Stomach (tissue), 9 donors: ENCODE measurements around the gene SPECC1. TPM values are rescaled to one million over a fixed set of nuclear protein-coding genes. Genes with fewer than 3 reads are reported as not detected.
"Not testable (repeated sequence)": the region's sequence is repeated elsewhere in the genome, so short reads cannot be mapped to it uniquely, and the experiment has no call there.

Source experiments
- DNase-seq, 2 donors: peaks; one replicate each; pipeline versions ENCODE4 v3.0.0 to v3.0.0-alpha.2; 2013 to 2019
- H3K27ac ChIP-seq, 5 donors: fragments of 200-600 bp in 4 of 5; sonication (generic) in 4 of 5; one replicate each; pipeline ENCODE4 v1.5.1; 2013 to 2019; ENCODE audit warnings: mild to moderate bottlenecking in 1 of 5, moderate library complexity in 1 of 5
- H3K27me3 ChIP-seq, 3 donors: fragments of 200-600 bp; sonication (generic); one replicate each; pipeline ENCODE4 v1.5.1; 2017 to 2019; ENCODE audit warnings: mixed run types in 1 of 3
- H3K36me3 ChIP-seq, 4 donors: fragments of 200-600 bp; sonication (generic); 1 replicate in 3 of 4; 2 replicates in 1 of 4; pipeline ENCODE4 v1.5.1; 2016 to 2019
- H3K4me1 ChIP-seq, 4 donors: fragments of 200-600 bp; sonication (generic); one replicate each; pipeline ENCODE4 v1.5.1; 2016 to 2019
- H3K4me3 ChIP-seq, 4 donors: fragments of 200-600 bp; sonication (generic) in 3 of 4; one replicate each; pipeline ENCODE4 v1.5.1; 2016 to 2019; ENCODE audit warnings: mild to moderate bottlenecking in 1 of 4
- H3K9me3 ChIP-seq, 4 donors: fragments of 200-600 bp; sonication (generic); one replicate each; pipeline ENCODE4 v1.5.1; 2016 to 2019
- EP300 ChIP-seq: sonication (generic); formaldehyde crosslinking; IDR thresholded peaks from one replicate; pipeline ENCODE4 v1.6.1; 2017; ENCODE audit warnings: antibody characterized with exemption
- POLR2A ChIP-seq, 4 donors: fragments of 450-650 bp; IDR thresholded peaks; one replicate each; pipeline ENCODE4 v1.6.1; 2016; ENCODE audit warnings: antibody characterized with exemption in 4 of 4, control low read depth in 2 of 4, mild to moderate bottlenecking in 1 of 4, moderate library complexity in 1 of 4
- POLR2AphosphoS5 ChIP-seq, 3 donors: sonication (generic); formaldehyde crosslinking; IDR thresholded peaks; one replicate each; pipeline ENCODE4 v1.6.1; 2016; ENCODE audit warnings: antibody characterized with exemption in 3 of 3
- WGBS, 5 donors: extraction: QIAGEN DNeasy Blood & Tissue Kit in 3 of 5; methylation state at CpG; one replicate each; pipeline versions ENCODE4 v1.1.5 to v1.1.7; 2013 to 2018; 5-methylcytosine and 5-hydroxymethylcytosine counted together
- intact Hi-C: fragments of 100-400 bp; cut with DNase I; formaldehyde crosslinking; loops from one replicate; pipeline ENCODE4 v1.15.1; 2023; ENCODE audit warnings: low total_unique reads
- polyA plus RNA-seq, 3 donors: library from polyadenylated mRNA; stranded (reverse); fragments of 200-250 nt; gene quantifications; one replicate each; pipeline ENCODE4 v1.2.3, GENCODE V29; 2013
- total RNA-seq, 5 donors: library from RNA; depleted of rRNA; stranded (reverse); fragments of >200 nt; gene quantifications; one replicate each; pipeline versions ENCODE4 v1.1.0 to v1.2.3, GENCODE V29; 2014 to 2016
- TF ChIP-seq, protein P1 (sequence below), 7 experiments: fragments of 450-650 bp in 4 of 7; fragments of 200-600 bp in 3 of 7; sonication (generic) in 3 of 7; IDR thresholded peaks; one replicate each; pipeline ENCODE4 v1.5.1; 2016 to 2019; ENCODE audit warnings: antibody characterized with exemption in 7 of 7, control low read depth in 2 of 7, mild to moderate bottlenecking in 1 of 7
- donor health status: healthy with polysubstance abuse.
- donor health status: Bipolar disorder and iron deficiency.
- donor health status: healthy.

Gene SPECC1
- total and polyA plus RNA-seq, 8 donors: 12.8 to 161 (median 34.5) TPM

GRCh38 chr17:20262226-20263114, 253.3 kb downstream of the SPECC1 start:
- Histone ChIP-seq H3K4me3 (no peak overlapping the region), H3K9me3 (no peaks in the 10 kb centered on the region), H3K4me1 (peaks cover 0 to 7% (median 0%) of the 10 kb centered on the region in 4 donors), H3K27me3 (no peaks in the 10 kb centered on the region), H3K27ac (no peak overlapping the region), H3K36me3 (peaks cover 0 to 45% (median 25%) of the 10 kb centered on the region in 4 donors)
- DNase-seq: no peak
- intact Hi-C loops: no loop called here
- 82 to 89% (median 87%) methylated on average over 8 of the region's 8 CpGs for WGBS, 5 donors
- TF ChIP-seq POLR2AphosphoS5 (IDR thresholded peaks at IDR 0.05) (no peak), POLR2A (IDR thresholded peaks at IDR 0.05) (no peak)
- TF ChIP-seq, protein P1, sequence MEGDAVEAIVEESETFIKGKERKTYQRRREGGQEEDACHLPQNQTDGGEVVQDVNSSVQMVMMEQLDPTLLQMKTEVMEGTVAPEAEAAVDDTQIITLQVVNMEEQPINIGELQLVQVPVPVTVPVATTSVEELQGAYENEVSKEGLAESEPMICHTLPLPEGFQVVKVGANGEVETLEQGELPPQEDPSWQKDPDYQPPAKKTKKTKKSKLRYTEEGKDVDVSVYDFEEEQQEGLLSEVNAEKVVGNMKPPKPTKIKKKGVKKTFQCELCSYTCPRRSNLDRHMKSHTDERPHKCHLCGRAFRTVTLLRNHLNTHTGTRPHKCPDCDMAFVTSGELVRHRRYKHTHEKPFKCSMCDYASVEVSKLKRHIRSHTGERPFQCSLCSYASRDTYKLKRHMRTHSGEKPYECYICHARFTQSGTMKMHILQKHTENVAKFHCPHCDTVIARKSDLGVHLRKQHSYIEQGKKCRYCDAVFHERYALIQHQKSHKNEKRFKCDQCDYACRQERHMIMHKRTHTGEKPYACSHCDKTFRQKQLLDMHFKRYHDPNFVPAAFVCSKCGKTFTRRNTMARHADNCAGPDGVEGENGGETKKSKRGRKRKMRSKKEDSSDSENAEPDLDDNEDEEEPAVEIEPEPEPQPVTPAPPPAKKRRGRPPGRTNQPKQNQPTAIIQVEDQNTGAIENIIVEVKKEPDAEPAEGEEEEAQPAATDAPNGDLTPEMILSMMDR (IDR thresholded peaks at IDR 0.05): no peak

DNA sequence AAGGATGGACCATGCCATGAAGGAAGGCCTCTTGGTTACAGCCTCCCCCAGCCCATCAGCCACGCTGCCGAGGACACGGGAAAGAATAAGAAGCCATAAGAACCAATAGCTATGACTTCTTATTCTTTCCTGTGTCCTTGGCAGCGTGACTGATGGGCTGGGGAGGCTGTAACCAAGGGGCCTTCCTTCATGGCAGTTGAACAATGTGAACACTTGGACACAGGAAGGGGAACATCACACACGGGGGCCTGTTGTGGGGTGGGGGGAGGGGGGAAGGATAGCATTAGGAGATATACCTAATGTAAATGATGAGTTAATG, 253.9 kb downstream of the SPECC1 start:
- Histone ChIP-seq H3K4me1 (peaks cover 0 to 10% (median 0%) of the 10 kb centered on the region in 4 donors), H3K36me3 (peaks cover 0 to 39% (median 19%) of the 10 kb centered on the region in 4 donors)
- H3K9me3 ChIP-seq, intact Hi-C loops, H3K27me3 ChIP-seq, H3K4me3 ChIP-seq, DNase-seq, H3K27ac ChIP-seq: not testable (repeated sequence)
- WGBS, 5 donors: 73 to 83% (median 78%) methylated on average over 5 of the region's 5 CpGs

DNA sequence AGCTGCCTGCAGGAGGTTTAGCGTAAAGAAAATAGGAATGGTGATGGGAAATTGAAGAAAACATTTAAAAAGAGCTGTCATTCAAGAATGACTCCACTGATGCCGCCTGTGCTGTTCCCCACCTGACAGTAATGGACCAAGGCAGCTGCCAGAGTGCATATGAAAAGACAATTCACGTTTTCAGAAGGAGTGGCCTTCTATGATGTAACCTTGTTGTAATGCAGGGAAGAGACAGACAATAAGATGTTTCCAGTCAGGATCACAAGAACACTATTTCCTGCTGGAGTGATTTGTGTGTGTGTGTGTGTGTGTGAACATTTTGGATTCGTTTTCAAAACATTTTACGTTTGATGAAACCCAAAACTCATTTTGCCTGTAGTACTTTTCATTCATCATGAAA, 254.4 kb downstream of the SPECC1 start:
- Histone ChIP-seq H3K4me1 (peaks cover 0 to 10% (median 0%) of the 10 kb centered on the region in 4 donors), H3K27me3 (no peaks in the 10 kb centered on the region), H3K27ac (no peak overlapping the region), H3K4me3 (no peak overlapping the region), H3K9me3 (no peaks in the 10 kb centered on the region), H3K36me3 (peaks cover 0 to 33% (median 14%) of the 10 kb centered on the region in 4 donors)
- DNase-seq: no peak
- TF ChIP-seq EP300: no peak
- no peak for TF ChIP-seq POLR2A (IDR thresholded peaks at IDR 0.05)
- intact Hi-C loops: no loop called here
- 79 to 86% (median 82%) methylated on average over 5 of the region's 5 CpGs for WGBS, 5 donors

DNA sequence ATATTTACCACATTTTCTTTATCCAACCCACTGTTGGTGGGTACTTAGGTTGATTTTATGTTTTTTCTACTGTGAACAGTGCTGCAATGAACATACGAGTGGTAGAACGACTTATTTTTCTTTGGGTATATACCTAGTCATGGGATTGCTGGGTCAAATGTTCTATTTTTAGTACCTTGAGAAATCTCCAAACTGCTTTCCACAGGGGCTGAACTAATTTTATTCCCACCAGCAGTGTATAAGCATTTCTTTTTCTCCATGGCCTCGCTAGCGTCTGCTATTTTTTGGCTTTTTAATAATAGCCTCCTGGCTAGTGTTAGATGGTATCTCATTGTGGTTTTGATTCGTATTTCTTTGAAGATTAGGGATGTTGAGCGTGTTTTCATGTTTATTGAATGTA, 255.8 kb downstream of the SPECC1 start:
- no peaks in the 10 kb centered on the region for H3K27me3 ChIP-seq
- peaks cover 0 to 10% (median 0%) of the 10 kb centered on the region in 4 donors for H3K4me1 ChIP-seq
- H3K36me3 ChIP-seq: peaks cover 0 to 24% (median 10%) of the 10 kb centered on the region in 4 donors
- intact Hi-C loops: no loop called here
- TF ChIP-seq EP300 (no peak), POLR2A (IDR thresholded peaks at IDR 0.05) (no peak), POLR2AphosphoS5 (IDR thresholded peaks at IDR 0.05) (no peak)
- TF ChIP-seq, protein P1 (IDR thresholded peaks at IDR 0.05): no peak
- DNase-seq: no peak
- H3K27ac ChIP-seq: no peak overlapping the region
- 84 to 89% (median 88%) methylated on average over 6 of the region's 6 CpGs for whole genome bisulfite sequencing, 5 donors
- no peak overlapping the region for H3K4me3 ChIP-seq
- H3K9me3 ChIP-seq: no peaks in the 10 kb centered on the region

GRCh38 chr17:20266806-20267458, 257.8 kb downstream of the SPECC1 start:
- H3K36me3 ChIP-seq: peaks cover 0 to 6% (median 1%) of the 10 kb centered on the region in 4 donors
- TF ChIP-seq, protein P1 (IDR thresholded peaks at IDR 0.05): no peak
- TF ChIP-seq POLR2AphosphoS5 (IDR thresholded peaks at IDR 0.05): no peak
- TF ChIP-seq EP300: no peak
- no peak for TF ChIP-seq POLR2A (IDR thresholded peaks at IDR 0.05)
- no peaks in the 10 kb centered on the region for H3K9me3 ChIP-seq
- no peaks in the 10 kb centered on the region for H3K27me3 ChIP-seq
- peak in 1 of 2 donors; percentile 44 for DNase-seq
- 83 to 91% (median 85%) methylated on average over 11 of the region's 11 CpGs for WGBS, 5 donors
- intact Hi-C loops: no loop called here
- H3K4me3 ChIP-seq: no peak overlapping the region
- peaks cover 0 to 10% (median 0%) of the 10 kb centered on the region in 4 donors for H3K4me1 ChIP-seq
- H3K27ac ChIP-seq: no peak overlapping the region
